Hematopoietic multipotent progenitor cell (in vitro differentiated cells): ENCODE measurements around the gene CSF2RB. TPM values are rescaled to one million over a fixed set of nuclear protein-coding genes. Genes with fewer than 3 reads are reported as not detected.

Experiments
- DNase-seq, 3 donors: peaks; one replicate each; pipeline ENCODE4 v3.0.0-alpha.2; 2011 to 2015; ENCODE audit warnings: low read depth in 2 of 3, low spot score in 2 of 3
- total RNA-seq: library from RNA; depleted of rRNA; stranded (reverse); fragments of >200 nt; gene quantifications from one replicate; pipeline ENCODE4 v1.2.3, GENCODE V29; 2012

The CSF2RB gene
- total RNA-seq, 1 donor, result 132 TPM

GRCh38 chr22:36918586-36919284 is 5.3 kb downstream of the CSF2RB start:
- no peak for DNase-seq

GRCh38 chr22:36921309-36922104 is 8.1 kb downstream of the CSF2RB start:
- peak in 2 of 3 donors; percentile 78 to 88 for DNase-seq

GRCh38 chr22:36922105-36922608 is 8.7 kb downstream of the CSF2RB start:
- no peak for DNase-seq

GRCh38 chr22:36922711-36923110 is 9.3 kb downstream of the CSF2RB start:
- DNase-seq, result no peak

GRCh38 chr22:36923131-36923788 is 9.8 kb downstream of the CSF2RB start:
- DNase-seq, result no peak

GRCh38 chr22:36924151-36924698 is 10.8 kb downstream of the CSF2RB start:
- DNase-seq, result no peak

- no peak for DNase-seq
These were observed 12.2 kb downstream of the CSF2RB start for GRCh38 chr22:36925388-36926290.

GRCh38 chr22:36926309-36926708 is 12.9 kb downstream of the CSF2RB start:
- no peak for DNase-seq

- no peak for DNase-seq
These were observed 13.4 kb downstream of the CSF2RB start for GRCh38 chr22:36926721-36927435.

GRCh38 chr22:36927671-36928070 is 14.2 kb downstream of the CSF2RB start:
- no peak for DNase-seq

GRCh38 chr22:36928196-36928595 is 14.8 kb downstream of the CSF2RB start:
- DNase-seq, result no peak

GRCh38 chr22:36928786-36929535 is 15.5 kb downstream of the CSF2RB start:
- no peak for DNase-seq

- DNase-seq, result no peak
These were observed 16.2 kb downstream of the CSF2RB start for GRCh38 chr22:36929621-36930020.

- no peak for DNase-seq
These were observed 16.9 kb downstream of the CSF2RB start for GRCh38 chr22:36930041-36930935.

GRCh38 chr22:36931446-36931845 is 18.0 kb downstream of the CSF2RB start:
- no peak for DNase-seq

- no peak for DNase-seq
These were observed 20.4 kb downstream of the CSF2RB start for GRCh38 chr22:36933629-36934417.
